SW480 (cell line): ENCODE results near the gene CDCA5.

Source experiments
- DNase-seq: peaks from one replicate; pipeline ENCODE4 v3.0.0-alpha.2; 2016; ENCODE audit warnings: low spot score

CDCA5 gene

GRCh38 chr11:65107078-65107477 is 23.2 kb upstream of the CDCA5 start:
- no peak for DNase-seq

GRCh38 chr11:65104628-65105027 is 20.8 kb upstream of the CDCA5 start:
- DNase-seq: no peak

- DNase-seq: no peak
These were observed 19.6 kb upstream of the CDCA5 start for GRCh38 chr11:65103476-65103875.

GRCh38 chr11:65102142-65103095 is 18.6 kb upstream of the CDCA5 start:
- DNase-seq: no peak

- no peak for DNase-seq
These were observed 17.0 kb upstream of the CDCA5 start for GRCh38 chr11:65100674-65101350.

- no peak for DNase-seq
These were observed 13.1 kb upstream of the CDCA5 start for GRCh38 chr11:65096926-65097325.

- DNase-seq: peak; percentile 94
These were observed 12.3 kb upstream of the CDCA5 start, which contains the start of gene VPS51 for GRCh38 chr11:65095974-65096806. Gene VPS51, plus strand, starts transcription at chr11:65096214. Its CDS starts 37 bp downstream, at chr11:65096251.

- no peak for DNase-seq
These were observed 11.6 kb upstream of the CDCA5 start for GRCh38 chr11:65095427-65095826.

GRCh38 chr11:65090628-65091027 is 6.8 kb upstream of the CDCA5 start:
- DNase-seq: no peak

- DNase-seq: no peak
These were observed 5.8 kb upstream of the CDCA5 start for GRCh38 chr11:65089621-65090020.

- no peak for DNase-seq
These were observed 4.0 kb upstream of the CDCA5 start for GRCh38 chr11:65087827-65088226.

GRCh38 chr11:65087216-65087615 is 3.4 kb upstream of the CDCA5 start:
- DNase-seq: no peak

GRCh38 chr11:65086809-65087208 is 3.0 kb upstream of the CDCA5 start:
- DNase-seq: no peak

GRCh38 chr11:65085446-65085845 is 1.6 kb upstream of the CDCA5 start:
- no peak for DNase-seq

- no peak for DNase-seq
These were observed 947 bp upstream of the CDCA5 start for GRCh38 chr11:65084598-65085375.

- DNase-seq: no peak
These were observed 556 bp downstream of the CDCA5 start for GRCh38 chr11:65083134-65083833.

- DNase-seq: no peak
These were observed 5.0 kb downstream of the CDCA5 start for GRCh38 chr11:65078786-65079342.

GRCh38 chr11:65078151-65078550 is 5.7 kb downstream of the CDCA5 start:
- peak; percentile 50 for DNase-seq

GRCh38 chr11:65077451-65077850 is 6.4 kb downstream of the CDCA5 start:
- peak; percentile 20 for DNase-seq

- no peak for DNase-seq
These were observed 11.2 kb downstream of the CDCA5 start for GRCh38 chr11:65072631-65072966.
